Neural cell (in vitro differentiated cells): ENCODE measurements around the gene LRRFIP2. TPM values are rescaled to one million over a fixed set of nuclear protein-coding genes. Genes with fewer than 3 reads are reported as not detected.
"Not testable (repeated sequence)": the region's sequence is repeated elsewhere in the genome, so short reads cannot be mapped to it uniquely, and the experiment has no call there.

Experiments used
- H2AFZ ChIP-seq: fragments of 200-600, 300-800 bp; sonication (generic), shearing (Covaris generic); 2 replicates; pipeline ENCODE4 v1.6.0; 2014; ENCODE audit warnings: low read depth, mild to moderate bottlenecking, antibody characterized with exemption, low read length, moderate library complexity
- H3F3A ChIP-seq: fragments of 200-600 bp; shearing (Covaris generic); 2 replicates; pipeline ENCODE4 v1.6.1; 2016; ENCODE audit warnings: mild to moderate bottlenecking, moderate library complexity, mixed read lengths, antibody characterized with exemption, low read length; ENCODE audit not compliant: insufficient read depth, poor library complexity, severe bottlenecking
- H3K27ac ChIP-seq: fragments of 200-600, 300-800 bp; sonication (generic), shearing (Covaris generic); 2 replicates; pipeline ENCODE4 v1.5.1; 2014; ENCODE audit warnings: mild to moderate bottlenecking, low read length, moderate library complexity
- H3K27me3 ChIP-seq: fragments of 300-800, 200-600 bp; sonication (generic), shearing (Covaris generic); 2 replicates; pipeline ENCODE4 v1.6.0; 2014; ENCODE audit warnings: mild to moderate bottlenecking, low read depth, low read length, moderate library complexity; ENCODE audit not compliant: insufficient read depth
- H3K36me3 ChIP-seq: fragments of 300-800, 200-600 bp; sonication (generic), shearing (Covaris generic); 2 replicates; pipeline ENCODE4 v1.5.1; 2014; ENCODE audit warnings: mild to moderate bottlenecking, antibody characterized with exemption, low read length, moderate library complexity; ENCODE audit not compliant: insufficient read depth
- H3K4me2 ChIP-seq: fragments of 300-800, 200-600 bp; sonication (generic), shearing (Covaris generic); 2 replicates; pipeline ENCODE4 v1.6.0; 2014; ENCODE audit warnings: mild to moderate bottlenecking, low read length
- H3K4me3 ChIP-seq: fragments of 300-800, 200-600 bp; sonication (generic), shearing (Covaris generic); 2 replicates; pipeline ENCODE4 v1.5.1; 2014; ENCODE audit warnings: mild to moderate bottlenecking, low read length, moderate library complexity
- H3K79me2 ChIP-seq: fragments of 200-600 bp; shearing (Covaris generic); replicated peaks from 2 replicates; pipeline ENCODE4 v1.6.0; 2014; ENCODE audit warnings: mild to moderate bottlenecking, low read length, moderate library complexity; ENCODE audit not compliant: insufficient read depth
- H3K9ac ChIP-seq: fragments of 300-800, 200-600 bp; sonication (generic), shearing (Covaris generic); 2 replicates; pipeline ENCODE4 v1.6.1; 2016; ENCODE audit warnings: mild to moderate bottlenecking, low read length, mixed read lengths
- H3K9me2 ChIP-seq: fragments of 200-600 bp; shearing (Covaris generic); 2 replicates; pipeline ENCODE4 v1.6.1; 2016; ENCODE audit warnings: mild to moderate bottlenecking, low read length, mixed read lengths; ENCODE audit not compliant: insufficient read depth
- H3K9me3 ChIP-seq: fragments of 200-600, 300-800 bp; sonication (generic), shearing (Covaris generic); 2 replicates; pipeline ENCODE4 v1.6.1; 2016; ENCODE audit warnings: mild to moderate bottlenecking, mixed run types, low read length, moderate library complexity, mixed read lengths
- H4K20me1 ChIP-seq: fragments of 200-600 bp; shearing (Covaris generic); 2 replicates; pipeline ENCODE4 v1.6.1; 2016; ENCODE audit warnings: mild to moderate bottlenecking, mixed run types; ENCODE audit not compliant: insufficient read depth
- EP300 ChIP-seq: fragments of 450-650 bp; conservative IDR thresholded peaks from 2 replicates; pipeline ENCODE4 v1.6.1; 2014; ENCODE audit warnings: antibody characterized with exemption, mild to moderate bottlenecking, moderate library complexity; ENCODE audit not compliant: poor library complexity, severe bottlenecking
- EZH2 ChIP-seq: fragments of 200-600, 300-800 bp; shearing (Covaris generic), sonication (generic); IDR thresholded peaks from 2 replicates; pipeline ENCODE4 v1.6.1; 2014; ENCODE audit warnings: antibody characterized with exemption, low read length, borderline replicate concordance, mild to moderate bottlenecking; ENCODE audit not compliant: insufficient read depth, poor library complexity, severe bottlenecking
- MXI1 ChIP-seq: fragments of 450-650 bp; conservative IDR thresholded peaks from 2 replicates; pipeline ENCODE4 v1.6.1; 2014; ENCODE audit warnings: antibody characterized with exemption, mild to moderate bottlenecking; ENCODE audit not compliant: poor library complexity, severe bottlenecking
- POLR2AphosphoS5 ChIP-seq: IDR thresholded peaks from 2 replicates; pipeline ENCODE4 v1.6.1; 2012
- RAD21 ChIP-seq: fragments of 450-650 bp; conservative IDR thresholded peaks from 2 replicates; pipeline ENCODE4 v1.6.1; 2014; ENCODE audit warnings: antibody characterized with exemption, mild to moderate bottlenecking, moderate library complexity
- SMC3 ChIP-seq: fragments of 450-650 bp; conservative IDR thresholded peaks from 2 replicates; pipeline ENCODE4 v1.6.1; 2014; ENCODE audit warnings: antibody characterized with exemption, mild to moderate bottlenecking, moderate library complexity; ENCODE audit not compliant: poor library complexity
- TAF1 ChIP-seq: IDR thresholded peaks from 2 replicates; pipeline ENCODE4 v1.6.1; 2012; ENCODE audit warnings: low read depth
- polyA plus RNA-seq: library from polyadenylated mRNA; depleted of rRNA; stranded (reverse); fragments of >200 nt; gene quantifications from 2 replicates; pipeline ENCODE4 v1.2.3, GENCODE V29; 2014
- TF ChIP-seq, protein P1 (sequence below): fragments of 450-650 bp; IDR thresholded peaks from 2 replicates; pipeline ENCODE4 v1.5.1; 2014; ENCODE audit warnings: antibody characterized with exemption, mild to moderate bottlenecking, moderate library complexity; ENCODE audit not compliant: poor library complexity, severe bottlenecking
- TF ChIP-seq, protein P2 (sequence below): IDR thresholded peaks from 2 replicates; pipeline ENCODE4 v1.6.1; 2012; ENCODE audit warnings: borderline replicate concordance

LRRFIP2 gene
- polyA plus RNA-seq, 1 donor from 2014 or later = 143 TPM

GRCh38 chr3:37056826-37057225 lies 117.6 kb downstream of the LRRFIP2 start:
- Histone ChIP-seq H3K9me2 (no peaks in the 10 kb centered on the region), H2AFZ (no peak overlapping the region), H3K36me3 (peaks cover 6% of the 10 kb centered on the region), H3K27me3 (no peaks in the 10 kb centered on the region), H3K9me3 (no peaks in the 10 kb centered on the region), H3K79me2 (no peaks in the 10 kb centered on the region), H4K20me1 (no peaks in the 10 kb centered on the region), H3F3A (no peaks in the 10 kb centered on the region), H3K4me2 (no peak overlapping the region), H3K9ac (no peak overlapping the region), H3K27ac (no peak overlapping the region), H3K4me3 (no peak overlapping the region)
- TF ChIP-seq MXI1 = no peak

- H3F3A ChIP-seq, H3K27me3 ChIP-seq, H3K36me3 ChIP-seq, H4K20me1 ChIP-seq, H3K4me3 ChIP-seq, H3K79me2 ChIP-seq, H2AFZ ChIP-seq, H3K9me2 ChIP-seq, H3K9me3 ChIP-seq, H3K27ac ChIP-seq, H3K4me2 ChIP-seq, H3K9ac ChIP-seq: not testable (repeated sequence)
Observed at GRCh38 chr3:37055077-37055476, 119.3 kb downstream of the LRRFIP2 start.

DNA sequence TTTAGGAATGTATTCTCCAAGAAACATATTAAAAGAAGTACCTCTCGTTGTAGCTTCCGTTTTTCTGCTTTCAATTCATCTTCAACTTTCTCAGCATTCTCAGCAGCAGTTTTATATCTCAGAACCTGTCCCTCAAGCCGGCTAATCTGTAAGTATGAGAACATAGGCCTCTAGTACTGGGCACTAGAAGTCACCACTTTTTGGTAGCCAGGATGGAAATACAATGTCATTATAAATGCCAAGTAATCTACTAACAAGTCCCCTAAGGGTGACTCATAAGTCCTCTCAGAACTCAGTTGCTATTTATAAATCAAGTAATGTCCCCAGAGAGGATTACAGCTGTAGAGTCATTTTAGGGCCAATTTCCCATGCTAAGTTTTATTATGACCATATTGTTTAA lies 120.0 kb downstream of the LRRFIP2 start:
- Histone ChIP-seq H3K9ac (no peak overlapping the region), H4K20me1 (no peaks in the 10 kb centered on the region), H3K27me3 (no peaks in the 10 kb centered on the region), H3K79me2 (no peaks in the 10 kb centered on the region), H3F3A (no peaks in the 10 kb centered on the region), H3K27ac (no peak overlapping the region), H2AFZ (no peak overlapping the region), H3K9me3 (no peaks in the 10 kb centered on the region), H3K4me3 (no peak overlapping the region), H3K36me3 (peaks cover 6% of the 10 kb centered on the region), H3K4me2 (no peak overlapping the region), H3K9me2 (no peaks in the 10 kb centered on the region)
- no peak for TF ChIP-seq SMC3
- TF ChIP-seq, protein P1, sequence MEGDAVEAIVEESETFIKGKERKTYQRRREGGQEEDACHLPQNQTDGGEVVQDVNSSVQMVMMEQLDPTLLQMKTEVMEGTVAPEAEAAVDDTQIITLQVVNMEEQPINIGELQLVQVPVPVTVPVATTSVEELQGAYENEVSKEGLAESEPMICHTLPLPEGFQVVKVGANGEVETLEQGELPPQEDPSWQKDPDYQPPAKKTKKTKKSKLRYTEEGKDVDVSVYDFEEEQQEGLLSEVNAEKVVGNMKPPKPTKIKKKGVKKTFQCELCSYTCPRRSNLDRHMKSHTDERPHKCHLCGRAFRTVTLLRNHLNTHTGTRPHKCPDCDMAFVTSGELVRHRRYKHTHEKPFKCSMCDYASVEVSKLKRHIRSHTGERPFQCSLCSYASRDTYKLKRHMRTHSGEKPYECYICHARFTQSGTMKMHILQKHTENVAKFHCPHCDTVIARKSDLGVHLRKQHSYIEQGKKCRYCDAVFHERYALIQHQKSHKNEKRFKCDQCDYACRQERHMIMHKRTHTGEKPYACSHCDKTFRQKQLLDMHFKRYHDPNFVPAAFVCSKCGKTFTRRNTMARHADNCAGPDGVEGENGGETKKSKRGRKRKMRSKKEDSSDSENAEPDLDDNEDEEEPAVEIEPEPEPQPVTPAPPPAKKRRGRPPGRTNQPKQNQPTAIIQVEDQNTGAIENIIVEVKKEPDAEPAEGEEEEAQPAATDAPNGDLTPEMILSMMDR = no peak
- no peak for TF ChIP-seq EP300
- TF ChIP-seq TAF1 = no peak
- TF ChIP-seq, protein P2, sequence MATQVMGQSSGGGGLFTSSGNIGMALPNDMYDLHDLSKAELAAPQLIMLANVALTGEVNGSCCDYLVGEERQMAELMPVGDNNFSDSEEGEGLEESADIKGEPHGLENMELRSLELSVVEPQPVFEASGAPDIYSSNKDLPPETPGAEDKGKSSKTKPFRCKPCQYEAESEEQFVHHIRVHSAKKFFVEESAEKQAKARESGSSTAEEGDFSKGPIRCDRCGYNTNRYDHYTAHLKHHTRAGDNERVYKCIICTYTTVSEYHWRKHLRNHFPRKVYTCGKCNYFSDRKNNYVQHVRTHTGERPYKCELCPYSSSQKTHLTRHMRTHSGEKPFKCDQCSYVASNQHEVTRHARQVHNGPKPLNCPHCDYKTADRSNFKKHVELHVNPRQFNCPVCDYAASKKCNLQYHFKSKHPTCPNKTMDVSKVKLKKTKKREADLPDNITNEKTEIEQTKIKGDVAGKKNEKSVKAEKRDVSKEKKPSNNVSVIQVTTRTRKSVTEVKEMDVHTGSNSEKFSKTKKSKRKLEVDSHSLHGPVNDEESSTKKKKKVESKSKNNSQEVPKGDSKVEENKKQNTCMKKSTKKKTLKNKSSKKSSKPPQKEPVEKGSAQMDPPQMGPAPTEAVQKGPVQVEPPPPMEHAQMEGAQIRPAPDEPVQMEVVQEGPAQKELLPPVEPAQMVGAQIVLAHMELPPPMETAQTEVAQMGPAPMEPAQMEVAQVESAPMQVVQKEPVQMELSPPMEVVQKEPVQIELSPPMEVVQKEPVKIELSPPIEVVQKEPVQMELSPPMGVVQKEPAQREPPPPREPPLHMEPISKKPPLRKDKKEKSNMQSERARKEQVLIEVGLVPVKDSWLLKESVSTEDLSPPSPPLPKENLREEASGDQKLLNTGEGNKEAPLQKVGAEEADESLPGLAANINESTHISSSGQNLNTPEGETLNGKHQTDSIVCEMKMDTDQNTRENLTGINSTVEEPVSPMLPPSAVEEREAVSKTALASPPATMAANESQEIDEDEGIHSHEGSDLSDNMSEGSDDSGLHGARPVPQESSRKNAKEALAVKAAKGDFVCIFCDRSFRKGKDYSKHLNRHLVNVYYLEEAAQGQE = no peak
- no peak for TF ChIP-seq POLR2AphosphoS5
- TF ChIP-seq RAD21 = no peak
- no peak for TF ChIP-seq EZH2
- TF ChIP-seq MXI1 = no peak
